Neural crest cell (in vitro differentiated cells): ENCODE results near the gene C4orf50. TPM values are rescaled to one million over a fixed set of nuclear protein-coding genes. Genes with fewer than 3 reads are reported as not detected.
"Not testable (repeated sequence)": the region's sequence is repeated elsewhere in the genome, so short reads cannot be mapped to it uniquely, and the experiment has no call there.

Source experiments
- DNase-seq: peaks from one replicate; pipeline ENCODE4 v3.0.0; 2021; ENCODE audit warnings: low read depth, mixed read lengths, low spot score
- H3K27ac Mint-ChIP-seq: one replicate; pipeline ENCODE4 v1.8.0; 2021; ENCODE audit warnings: mild to moderate bottlenecking, mixed read lengths; ENCODE audit not compliant: unreplicated experiment
- H3K27me3 Mint-ChIP-seq: 2 replicates; pipeline ENCODE4 v1.8.0; 2021; ENCODE audit warnings: low read depth, mild to moderate bottlenecking, mixed read lengths
- H3K36me3 Mint-ChIP-seq: 2 replicates; pipeline ENCODE4 v1.8.0; 2021; ENCODE audit warnings: low read depth, mild to moderate bottlenecking, mixed read lengths
- H3K4me1 Mint-ChIP-seq: 2 replicates; pipeline ENCODE4 v1.8.0; 2021; ENCODE audit warnings: mixed read lengths
- H3K4me3 Mint-ChIP-seq: one replicate; pipeline ENCODE4 v1.8.0; 2021; ENCODE audit warnings: mild to moderate bottlenecking, mixed read lengths
- H3K9me3 Mint-ChIP-seq: 2 replicates; pipeline ENCODE4 v1.8.0; 2021; ENCODE audit warnings: mixed read lengths
- CTCF ChIP-seq: fragments of 200-600 bp; sonication (generic); conservative IDR thresholded peaks from 2 replicates; pipeline ENCODE4 v1.5.0; 2021; ENCODE audit warnings: antibody characterized with exemption, mild to moderate bottlenecking
- total RNA-seq: library from RNA; stranded (reverse); gene quantifications from 2 replicates; pipeline ENCODE4 v1.2.1, GENCODE V29; 2021

Gene C4orf50
- total RNA-seq, 1 donor from 2014 or later, result 0.02 TPM

DNA sequence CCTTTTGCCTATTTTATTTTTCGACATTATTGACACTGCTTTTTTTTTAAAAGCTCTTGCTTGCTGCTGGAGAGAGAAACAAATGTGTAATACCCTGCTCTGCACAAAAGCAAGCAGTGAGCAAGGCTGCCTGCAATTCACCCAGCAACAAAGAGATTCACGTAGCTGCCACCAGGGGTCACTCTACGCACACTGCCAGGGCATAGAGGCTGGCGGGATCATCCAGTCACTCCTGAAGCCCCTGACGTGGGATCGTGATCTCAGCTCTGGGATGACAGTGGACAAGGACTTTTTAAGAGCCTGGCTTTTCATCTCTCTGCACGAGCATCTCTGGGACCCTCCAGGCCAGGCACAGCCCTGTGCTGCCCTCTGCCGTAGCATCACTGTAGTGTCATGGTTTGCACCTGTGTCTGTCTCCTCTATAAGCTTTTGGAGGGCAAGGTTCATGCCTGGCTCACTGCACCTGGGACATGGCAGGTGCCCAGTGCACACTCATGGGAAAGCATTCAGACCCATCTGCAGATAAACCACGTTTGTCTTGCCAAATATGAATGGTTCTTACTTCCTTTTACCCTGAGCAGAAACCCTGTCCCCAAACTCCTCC lies 19.8 kb downstream of the C4orf50 start:
- H3K36me3 Mint-ChIP-seq, result no peaks in the 10 kb centered on the region
- TF ChIP-seq CTCF, result peak; percentile 96
- H3K9me3 Mint-ChIP-seq, result no peaks in the 10 kb centered on the region
- peaks cover 3% of the 10 kb centered on the region for H3K4me1 Mint-ChIP-seq
- DNase-seq, result peak; percentile 74
- peaks cover 55% of the 10 kb centered on the region for H3K27me3 Mint-ChIP-seq
- H3K27ac Mint-ChIP-seq, result no peak overlapping the region
- no peak overlapping the region for H3K4me3 Mint-ChIP-seq

DNA sequence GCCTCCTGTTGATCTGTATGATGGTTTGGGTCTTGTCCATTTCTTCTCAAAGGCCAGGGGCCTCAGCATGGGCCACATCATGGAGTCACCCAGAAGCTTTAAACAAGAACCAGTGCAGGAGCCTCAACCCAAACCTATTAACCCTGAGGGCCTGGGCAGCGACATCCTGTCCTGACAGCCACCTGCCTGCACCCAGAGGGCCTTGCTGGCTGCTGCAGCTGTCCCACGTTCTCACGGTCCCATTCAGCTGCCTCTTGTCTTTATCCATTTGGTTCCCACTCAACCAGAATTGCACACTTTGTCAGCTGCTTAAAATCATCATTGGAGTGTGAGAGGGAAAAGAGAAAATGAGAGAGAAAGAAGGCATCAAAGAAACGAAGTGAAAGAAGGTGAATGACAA lies 21.6 kb downstream of the C4orf50 start:
- Mint-ChIP-seq H3K9me3 (no peaks in the 10 kb centered on the region), H3K27ac (no peak overlapping the region), H3K4me1 (peaks cover 3% of the 10 kb centered on the region), H3K36me3 (no peaks in the 10 kb centered on the region), H3K27me3 (peaks cover 49% of the 10 kb centered on the region), H3K4me3 (no peak overlapping the region)
- no peak for TF ChIP-seq CTCF
- no peak for DNase-seq

GRCh38 chr4:5995901-5996623 lies 22.2 kb downstream of the C4orf50 start:
- DNase-seq, result no peak
- Mint-ChIP-seq H3K27ac (no peak overlapping the region), H3K27me3 (peaks cover 45% of the 10 kb centered on the region), H3K9me3 (no peaks in the 10 kb centered on the region), H3K4me1 (peaks cover 3% of the 10 kb centered on the region), H3K4me3 (no peak overlapping the region), H3K36me3 (no peaks in the 10 kb centered on the region)
- no peak for TF ChIP-seq CTCF

GRCh38 chr4:5993876-5994811 lies 24.1 kb downstream of the C4orf50 start:
- Mint-ChIP-seq H3K4me3 (no peak overlapping the region), H3K27me3 (peaks cover 42% of the 10 kb centered on the region), H3K9me3 (no peaks in the 10 kb centered on the region), H3K27ac (no peak overlapping the region), H3K4me1 (peaks cover 3% of the 10 kb centered on the region), H3K36me3 (no peaks in the 10 kb centered on the region)
- DNase-seq, result no peak
- no peak for TF ChIP-seq CTCF

DNA sequence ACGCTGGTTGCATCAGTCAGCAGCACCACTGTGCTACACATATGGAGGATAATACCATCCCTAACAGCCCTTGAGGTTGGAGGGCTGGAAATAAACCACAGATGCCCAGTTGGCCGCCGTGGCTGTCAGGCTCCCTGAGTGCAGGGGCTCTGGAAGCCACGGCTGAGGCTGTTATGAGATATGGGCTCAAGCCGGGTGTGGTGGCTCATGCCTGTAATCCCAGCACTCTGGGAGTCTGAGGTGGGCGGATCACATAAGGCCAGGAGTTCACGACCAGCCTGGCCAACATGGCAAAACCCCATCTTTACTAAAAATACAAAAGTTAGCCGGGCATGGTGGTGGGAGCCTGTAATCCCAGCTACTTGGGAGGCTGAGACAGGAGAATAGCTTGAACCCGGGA lies 24.9 kb downstream of the C4orf50 start:
- peaks cover 45% of the 10 kb centered on the region for H3K27me3 Mint-ChIP-seq
- not testable (repeated sequence) for H3K36me3 Mint-ChIP-seq, H3K4me1 Mint-ChIP-seq, H3K4me3 Mint-ChIP-seq, H3K9me3 Mint-ChIP-seq, H3K27ac Mint-ChIP-seq, DNase-seq
